ENCODE results near the gene TNFSF12. TPM values are rescaled to one million over a fixed set of nuclear protein-coding genes. Genes with fewer than 3 reads are reported as not detected.

Gene TNFSF12
- total and polyA plus RNA-seq, 7 donors: 10.2 to 23.4 (median 14.4) TPM

DNA sequence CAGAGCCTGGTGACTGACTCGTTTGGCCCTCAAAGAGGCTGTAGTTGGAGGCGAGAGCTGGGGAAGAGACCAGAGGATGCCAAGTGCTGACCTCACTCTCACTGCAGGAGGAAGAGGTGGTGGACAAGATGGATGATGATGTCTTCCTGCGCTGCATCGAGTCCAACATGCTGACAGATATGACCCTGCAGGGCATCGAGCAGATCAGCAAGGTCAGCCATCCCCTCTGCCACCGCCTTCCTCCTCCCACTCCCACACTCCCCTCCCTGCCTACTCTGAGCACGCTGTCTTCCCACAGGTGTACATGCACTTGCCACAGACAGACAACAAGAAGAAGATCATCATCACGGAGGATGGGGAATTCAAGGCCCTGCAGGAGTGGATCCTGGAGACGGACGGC lies 37.8 kb upstream of the TNFSF12 start:
- Histone ChIP-seq H3K4me1 (no peaks in the 10 kb centered on the region), H3K36me3 (ENCODE audit: insufficient read depth in 1 of 2, low read depth in 1 of 2) (peaks cover 4 to 85% of the 10 kb centered on the region in 2 donors), H3K9me3 (no peaks in the 10 kb centered on the region), H3K27me3 (ENCODE audit: insufficient read depth in 3 of 3, low read length in 2 of 3) (no peaks in the 10 kb centered on the region), H3K4me3 (no peak overlapping the region), H3K27ac (no peak overlapping the region)
- TF ChIP-seq, protein P1, sequence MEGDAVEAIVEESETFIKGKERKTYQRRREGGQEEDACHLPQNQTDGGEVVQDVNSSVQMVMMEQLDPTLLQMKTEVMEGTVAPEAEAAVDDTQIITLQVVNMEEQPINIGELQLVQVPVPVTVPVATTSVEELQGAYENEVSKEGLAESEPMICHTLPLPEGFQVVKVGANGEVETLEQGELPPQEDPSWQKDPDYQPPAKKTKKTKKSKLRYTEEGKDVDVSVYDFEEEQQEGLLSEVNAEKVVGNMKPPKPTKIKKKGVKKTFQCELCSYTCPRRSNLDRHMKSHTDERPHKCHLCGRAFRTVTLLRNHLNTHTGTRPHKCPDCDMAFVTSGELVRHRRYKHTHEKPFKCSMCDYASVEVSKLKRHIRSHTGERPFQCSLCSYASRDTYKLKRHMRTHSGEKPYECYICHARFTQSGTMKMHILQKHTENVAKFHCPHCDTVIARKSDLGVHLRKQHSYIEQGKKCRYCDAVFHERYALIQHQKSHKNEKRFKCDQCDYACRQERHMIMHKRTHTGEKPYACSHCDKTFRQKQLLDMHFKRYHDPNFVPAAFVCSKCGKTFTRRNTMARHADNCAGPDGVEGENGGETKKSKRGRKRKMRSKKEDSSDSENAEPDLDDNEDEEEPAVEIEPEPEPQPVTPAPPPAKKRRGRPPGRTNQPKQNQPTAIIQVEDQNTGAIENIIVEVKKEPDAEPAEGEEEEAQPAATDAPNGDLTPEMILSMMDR (IDR thresholded peaks at IDR 0.05): no peak
- intact Hi-C loops (cut with DNase I): loop anchor here in 1 of 2 donors (5.0 kb wide), 1 partner anchor 51 kb away; the partner anchor contains the start of gene SENP3
- ATAC-seq (no peak), DNase-seq (no peak)
- WGBS, 3 donors: 79 to 83% (median 81%) methylated on average over 10 of the region's 10 CpGs

- Histone ChIP-seq H3K9me3 (no peaks in the 10 kb centered on the region), H3K27me3 (ENCODE audit: insufficient read depth in 3 of 3, low read length in 2 of 3) (no peaks in the 10 kb centered on the region), H3K4me3 (no peak overlapping the region), H3K27ac (no peak overlapping the region), H3K4me1 (no peaks in the 10 kb centered on the region), H3K36me3 (ENCODE audit: insufficient read depth in 1 of 2, low read depth in 1 of 2) (peaks cover 4 to 75% of the 10 kb centered on the region in 2 donors)
- TF ChIP-seq, protein P1 (IDR thresholded peaks at IDR 0.05): no peak
- no peak for DNase-seq
- no peak for ATAC-seq
- WGBS, 3 donors: 86 to 90% (median 90%) methylated on average over 15 of the region's 15 CpGs
- intact Hi-C loops (cut with DNase I): loop anchor here in 1 of 2 donors (5.0 kb wide), 1 partner anchor 50 kb away; the partner anchor contains the start of gene SENP3
These were observed 36.8 kb upstream of the TNFSF12 start for GRCh38 chr17:7512105-7512504.

DNA sequence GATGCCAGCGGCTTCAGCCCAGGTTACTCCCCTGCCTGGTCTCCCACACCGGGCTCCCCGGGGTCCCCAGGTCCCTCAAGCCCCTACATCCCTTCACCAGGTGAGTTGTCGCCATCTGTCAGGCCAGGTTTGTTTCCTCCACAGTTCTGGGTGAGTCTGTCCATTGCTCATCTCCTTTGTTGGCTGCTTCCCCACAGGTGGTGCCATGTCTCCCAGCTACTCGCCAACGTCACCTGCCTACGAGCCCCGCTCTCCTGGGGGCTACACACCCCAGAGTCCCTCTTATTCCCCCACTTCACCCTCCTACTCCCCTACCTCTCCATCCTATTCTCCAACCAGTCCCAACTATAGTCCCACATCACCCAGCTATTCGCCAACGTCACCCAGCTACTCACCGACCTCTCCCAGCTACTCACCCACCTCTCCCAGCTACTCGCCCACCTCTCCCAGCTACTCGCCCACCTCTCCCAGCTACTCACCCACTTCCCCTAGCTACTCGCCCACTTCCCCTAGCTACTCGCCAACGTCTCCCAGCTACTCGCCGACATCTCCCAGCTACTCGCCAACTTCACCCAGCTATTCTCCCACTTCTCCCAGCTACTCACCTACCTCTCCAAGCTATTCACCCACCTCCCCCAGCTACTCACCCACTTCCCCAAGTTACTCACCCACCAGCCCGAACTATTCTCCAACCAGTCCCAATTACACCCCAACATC lies 35.9 kb upstream of the TNFSF12 start:
- WGBS, 3 donors: 90 to 94% (median 91%) methylated on average over 20 of the region's 20 CpGs
- Histone ChIP-seq H3K9me3 (no peaks in the 10 kb centered on the region), H3K36me3 (ENCODE audit: insufficient read depth in 1 of 2, low read depth in 1 of 2) (peaks cover 4 to 66% of the 10 kb centered on the region in 2 donors), H3K27ac (no peak overlapping the region), H3K27me3 (ENCODE audit: insufficient read depth in 3 of 3, low read length in 2 of 3) (no peaks in the 10 kb centered on the region), H3K4me3 (no peak overlapping the region), H3K4me1 (no peaks in the 10 kb centered on the region)
- DNase-seq (no peak), ATAC-seq (no peak)
- TF ChIP-seq, protein P1 (IDR thresholded peaks at IDR 0.05): no peak
- intact Hi-C loops (cut with DNase I): loop anchor here in 1 of 2 donors (5.0 kb wide), 1 partner anchor 49 kb away; the partner anchor contains the start of gene SENP3

DNA sequence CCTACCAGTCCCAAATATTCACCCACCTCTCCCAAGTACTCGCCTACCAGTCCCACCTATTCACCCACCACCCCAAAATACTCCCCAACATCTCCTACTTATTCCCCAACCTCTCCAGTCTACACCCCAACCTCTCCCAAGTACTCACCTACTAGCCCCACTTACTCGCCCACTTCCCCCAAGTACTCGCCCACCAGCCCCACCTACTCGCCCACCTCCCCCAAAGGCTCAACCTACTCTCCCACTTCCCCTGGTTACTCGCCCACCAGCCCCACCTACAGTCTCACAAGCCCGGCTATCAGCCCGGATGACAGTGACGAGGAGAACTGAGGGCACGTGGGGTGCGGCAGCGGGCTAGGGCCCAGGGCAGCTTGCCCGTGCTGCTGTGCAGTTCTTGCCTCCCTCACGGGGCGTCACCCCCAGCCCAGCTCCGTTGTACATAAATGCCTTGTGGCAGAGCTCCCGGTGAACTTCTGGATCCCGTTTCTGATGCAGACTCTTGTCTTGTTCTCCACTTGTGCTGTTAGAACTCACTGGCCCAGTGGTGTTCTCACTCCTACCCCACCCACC lies 34.9 kb upstream of the TNFSF12 start:
- Histone ChIP-seq H3K27ac (no peak overlapping the region), H3K36me3 (ENCODE audit: insufficient read depth in 1 of 2, low read depth in 1 of 2) (peaks cover under 1 to 56% of the 10 kb centered on the region in 2 donors), H3K4me3 (no peak overlapping the region), H3K9me3 (no peaks in the 10 kb centered on the region), H3K27me3 (ENCODE audit: insufficient read depth in 3 of 3, low read length in 2 of 3) (no peaks in the 10 kb centered on the region), H3K4me1 (no peaks in the 10 kb centered on the region)
- TF ChIP-seq, protein P1 (IDR thresholded peaks at IDR 0.05): no peak
- ATAC-seq: peak in 1 of 4 donors; percentile 7
- DNase-seq: no peak
- intact Hi-C loops (cut with DNase I): loop anchor here (2.0 to 5.0 kb wide), 3 partner anchors 47 to 75 kb away; partner anchors contain the start of gene SENP3 (in 2 of the 2)
- WGBS, 3 donors: 73 to 80% (median 76%) methylated on average over 17 of the region's 17 CpGs

All from psoas muscle (tissue), 8 donors.